DND-41 (cell line): ENCODE measurements around the gene TLCD5.

Experiments
- EZH2 ChIP-seq: IDR thresholded peaks from 3 replicates; pipeline ENCODE4 v1.6.1; 2012; ENCODE audit warnings: borderline replicate concordance, low read depth, mild to moderate bottlenecking, moderate library complexity, low read length, inconsistent platforms; ENCODE audit not compliant: severe bottlenecking
- TF ChIP-seq, protein P1 (sequence below): IDR thresholded peaks from 2 replicates; pipeline ENCODE4 v1.5.1; 2012; ENCODE audit warnings: borderline replicate concordance, low read length, moderate library complexity, mild to moderate bottlenecking; ENCODE audit not compliant: poor library complexity, severe bottlenecking; ENCODE audit errors: extremely low read depth

DNA sequence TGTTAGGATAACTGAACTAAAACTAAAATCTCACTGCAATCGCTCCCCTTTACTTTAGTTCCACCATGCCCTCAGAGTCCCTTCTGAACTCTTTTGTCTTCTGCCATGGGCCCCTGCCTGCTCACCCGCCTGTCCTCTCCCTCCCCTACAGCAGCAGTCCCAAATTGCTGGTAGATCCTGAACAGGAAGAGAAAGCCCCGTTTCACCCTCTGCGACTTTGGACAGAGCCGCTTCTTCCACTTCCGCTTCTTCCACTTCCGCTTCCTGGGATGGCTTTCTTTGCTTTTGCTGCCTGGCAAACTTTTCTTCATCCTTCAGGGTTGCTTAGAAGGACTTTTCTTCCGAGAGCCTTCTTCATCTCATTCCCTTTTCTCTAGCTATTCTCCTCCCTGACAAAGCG is 35.7 kb upstream of the TLCD5 start:
- TF ChIP-seq, protein P1, sequence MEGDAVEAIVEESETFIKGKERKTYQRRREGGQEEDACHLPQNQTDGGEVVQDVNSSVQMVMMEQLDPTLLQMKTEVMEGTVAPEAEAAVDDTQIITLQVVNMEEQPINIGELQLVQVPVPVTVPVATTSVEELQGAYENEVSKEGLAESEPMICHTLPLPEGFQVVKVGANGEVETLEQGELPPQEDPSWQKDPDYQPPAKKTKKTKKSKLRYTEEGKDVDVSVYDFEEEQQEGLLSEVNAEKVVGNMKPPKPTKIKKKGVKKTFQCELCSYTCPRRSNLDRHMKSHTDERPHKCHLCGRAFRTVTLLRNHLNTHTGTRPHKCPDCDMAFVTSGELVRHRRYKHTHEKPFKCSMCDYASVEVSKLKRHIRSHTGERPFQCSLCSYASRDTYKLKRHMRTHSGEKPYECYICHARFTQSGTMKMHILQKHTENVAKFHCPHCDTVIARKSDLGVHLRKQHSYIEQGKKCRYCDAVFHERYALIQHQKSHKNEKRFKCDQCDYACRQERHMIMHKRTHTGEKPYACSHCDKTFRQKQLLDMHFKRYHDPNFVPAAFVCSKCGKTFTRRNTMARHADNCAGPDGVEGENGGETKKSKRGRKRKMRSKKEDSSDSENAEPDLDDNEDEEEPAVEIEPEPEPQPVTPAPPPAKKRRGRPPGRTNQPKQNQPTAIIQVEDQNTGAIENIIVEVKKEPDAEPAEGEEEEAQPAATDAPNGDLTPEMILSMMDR, result no peak
- TF ChIP-seq EZH2, result no peak
